HG02763 (cell line): ENCODE measurements around the gene POU6F2.
"Not testable (repeated sequence)": the region's sequence is repeated elsewhere in the genome, so short reads cannot be mapped to it uniquely, and the experiment has no call there.

Experiments used
- ATAC-seq: cut with Tn5 transposase; IDR thresholded peaks from one replicate; pipeline ENCODE4 v1.9.1; 2021; ENCODE audit warnings: mild to moderate bottlenecking, moderate library complexity; ENCODE audit not compliant: unreplicated experiment

POU6F2 gene

DNA sequence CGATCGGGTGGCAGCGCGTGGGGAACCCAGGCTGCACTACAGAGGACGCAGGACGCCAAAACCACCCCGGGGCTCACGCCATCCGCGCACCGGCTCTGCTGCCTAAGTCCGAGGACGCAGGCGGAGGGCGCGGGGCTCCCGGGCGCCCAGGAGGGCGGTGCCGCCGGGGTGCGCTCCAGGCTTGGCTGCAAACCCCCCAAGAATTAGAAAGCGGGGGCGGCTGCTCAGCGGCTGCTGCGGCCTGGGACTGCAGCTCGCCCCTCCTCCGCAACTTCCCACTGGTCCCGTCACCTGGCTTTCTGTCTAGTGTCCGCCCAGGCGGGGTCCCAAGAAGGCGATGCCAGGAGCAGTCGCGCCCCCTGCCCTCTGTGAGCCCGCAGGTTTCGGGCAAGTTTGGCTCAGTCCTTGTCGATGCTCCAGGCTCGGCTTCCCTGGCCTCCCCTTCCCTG lies 1.7 kb upstream of the POU6F2 start:
- ATAC-seq, result no peak

DNA sequence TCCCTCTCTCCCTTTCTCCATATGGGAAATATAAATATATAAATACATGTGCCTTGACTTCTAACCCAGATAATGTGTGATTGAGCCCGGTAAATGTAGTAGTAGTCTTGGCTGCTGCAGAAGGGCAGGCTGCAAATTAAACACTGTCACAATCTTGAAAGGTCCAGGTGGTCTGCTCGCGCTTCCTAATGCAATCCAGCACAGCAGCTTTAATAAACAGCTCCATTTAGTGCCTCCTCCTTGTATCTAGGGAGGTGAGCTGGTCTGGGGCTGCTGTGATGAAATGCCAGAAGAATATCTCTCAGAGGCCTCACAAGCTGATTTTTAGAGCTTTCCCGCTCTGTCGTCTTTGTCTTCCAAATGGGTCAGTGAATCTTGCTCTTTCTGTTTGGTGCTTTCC lies 782 bp downstream of the POU6F2 start:
- no peak for ATAC-seq

DNA sequence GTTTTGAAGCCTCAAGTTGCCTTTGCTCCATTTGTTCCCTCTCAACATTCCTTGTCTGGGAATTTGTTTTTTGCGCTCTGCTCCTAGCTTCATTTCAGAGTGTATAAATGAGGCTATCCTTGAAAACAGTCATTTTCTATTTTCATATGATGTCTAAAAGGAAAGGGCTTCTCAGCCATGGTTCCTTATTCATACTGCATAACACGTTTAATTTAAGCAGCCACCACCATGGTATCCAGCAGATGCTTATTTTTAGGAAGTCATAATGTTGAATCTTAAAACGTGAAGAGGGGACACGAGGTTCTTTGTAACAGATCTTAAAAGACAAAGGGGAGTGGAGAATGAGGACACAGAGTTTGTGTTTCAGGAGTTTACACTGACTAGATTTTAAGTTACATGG lies 14.5 kb downstream of the POU6F2 start:
- no peak for ATAC-seq

DNA sequence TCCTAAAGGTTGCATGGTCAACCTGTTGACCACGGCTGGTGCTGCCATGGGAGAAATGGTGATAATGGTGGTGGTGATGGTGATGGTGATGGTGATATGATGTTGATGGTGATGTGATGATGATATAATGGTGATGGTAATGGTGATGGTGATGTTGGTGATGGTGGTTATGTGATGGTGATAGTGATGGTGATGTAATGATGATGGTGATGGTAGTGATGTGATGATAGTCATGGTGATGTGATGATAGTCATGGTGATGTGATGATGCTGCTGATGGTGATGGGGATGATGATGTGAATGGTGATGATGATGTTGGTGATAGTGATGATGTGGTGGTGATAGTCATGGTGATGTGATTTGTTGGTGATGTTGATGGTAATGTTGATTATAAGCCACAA lies 23.9 kb downstream of the POU6F2 start:
- ATAC-seq, result no peak

DNA sequence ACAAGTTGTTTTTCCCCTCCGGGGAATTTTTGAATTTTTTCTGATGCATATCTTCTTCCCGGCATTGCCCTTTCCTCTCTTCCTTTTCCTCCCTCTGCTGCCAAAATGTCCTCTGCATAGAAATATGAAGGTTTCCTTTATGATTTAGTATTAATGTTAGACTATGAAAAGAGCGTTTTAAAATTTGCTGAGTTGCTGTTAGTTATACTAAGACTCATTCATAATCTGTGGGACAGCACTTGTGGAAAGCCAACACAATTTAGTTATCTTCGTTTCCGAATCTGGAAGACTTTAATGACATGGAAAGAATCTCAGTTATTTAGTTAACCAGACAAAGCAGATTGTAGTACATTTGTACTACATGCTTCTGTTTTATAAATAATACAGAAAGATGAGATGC lies 25.0 kb downstream of the POU6F2 start:
- ATAC-seq, result no peak

DNA sequence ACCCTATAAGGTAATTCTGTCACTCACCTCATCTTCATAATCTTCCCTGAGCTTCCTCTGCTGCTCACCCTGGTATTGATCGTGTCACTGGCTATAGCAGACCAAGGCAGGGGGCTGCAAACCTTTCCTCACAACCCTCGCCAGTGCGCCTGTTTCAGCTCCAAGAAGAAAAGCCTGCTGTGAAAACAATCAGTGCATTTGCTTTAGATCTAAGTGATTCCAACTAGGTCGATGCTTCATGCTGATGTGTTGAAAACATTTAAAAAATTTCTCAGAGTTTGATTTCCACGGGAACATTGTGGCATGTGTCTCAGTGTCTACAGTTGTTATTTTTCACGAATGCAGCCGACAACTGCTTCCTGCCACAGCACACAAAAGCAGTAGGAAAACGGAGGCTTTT lies 27.3 kb downstream of the POU6F2 start:
- no peak for ATAC-seq

DNA sequence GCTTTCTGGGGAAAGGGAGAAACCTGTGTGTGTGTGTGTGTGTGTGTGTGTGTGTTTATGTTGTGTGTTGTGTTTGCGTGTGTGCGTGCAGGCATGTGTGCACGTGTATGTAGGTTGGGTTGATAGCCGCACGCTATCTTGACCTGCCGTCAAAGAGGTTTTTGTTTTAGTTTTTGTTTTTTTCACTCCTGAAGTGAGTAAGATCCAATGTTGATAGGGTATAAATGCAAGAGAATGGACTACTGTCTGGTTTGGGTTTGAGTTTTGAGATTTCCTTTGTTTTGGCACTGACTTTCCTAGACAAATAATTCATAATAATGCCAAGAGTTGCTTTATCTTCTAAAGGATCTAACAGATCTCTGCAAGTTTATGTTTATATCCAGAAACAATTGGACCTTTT lies 27.8 kb downstream of the POU6F2 start:
- ATAC-seq, result no peak

DNA sequence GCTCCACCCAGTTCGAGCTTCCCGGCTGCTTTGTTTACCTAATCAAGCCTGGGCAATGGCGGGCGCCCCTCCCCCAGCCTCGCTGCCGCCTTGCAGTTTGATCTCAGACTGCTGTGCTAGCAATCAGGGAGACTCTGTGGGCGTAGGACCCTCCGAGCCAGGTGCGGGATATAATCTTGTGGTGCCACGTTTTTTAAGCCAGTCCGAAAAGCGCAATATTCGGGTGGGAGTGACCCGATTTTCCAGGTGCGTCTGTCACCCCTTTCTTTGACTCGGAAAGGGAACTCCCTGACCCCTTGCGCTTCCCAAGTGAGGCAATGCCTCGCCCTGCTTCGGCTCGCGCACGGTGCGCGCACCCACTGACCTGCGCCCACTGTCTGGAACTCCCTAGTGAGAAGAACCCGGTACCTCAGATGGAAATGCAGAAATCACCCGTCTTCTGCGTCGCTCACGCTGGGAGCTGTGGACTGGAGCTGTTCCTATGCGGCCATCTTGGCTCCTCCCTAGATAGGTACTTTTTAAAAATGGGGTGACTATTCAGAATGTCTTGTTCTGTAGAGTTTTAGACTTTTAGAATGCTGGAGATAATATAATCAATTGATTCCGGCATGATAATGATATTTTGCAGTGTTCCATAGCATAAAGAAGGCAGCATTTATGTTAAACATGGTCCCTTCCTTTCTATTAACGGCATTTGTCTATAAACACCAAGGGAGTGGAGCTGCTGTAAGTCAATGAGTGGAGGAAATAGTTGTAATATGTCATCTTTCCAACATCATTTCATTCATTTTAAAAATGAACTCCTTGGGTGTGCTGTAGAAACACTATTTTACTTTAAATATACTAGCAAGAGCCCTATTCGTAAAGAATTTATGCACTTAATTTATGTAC lies 35.6 kb downstream of the POU6F2 start:
- not testable (repeated sequence) for ATAC-seq

DNA sequence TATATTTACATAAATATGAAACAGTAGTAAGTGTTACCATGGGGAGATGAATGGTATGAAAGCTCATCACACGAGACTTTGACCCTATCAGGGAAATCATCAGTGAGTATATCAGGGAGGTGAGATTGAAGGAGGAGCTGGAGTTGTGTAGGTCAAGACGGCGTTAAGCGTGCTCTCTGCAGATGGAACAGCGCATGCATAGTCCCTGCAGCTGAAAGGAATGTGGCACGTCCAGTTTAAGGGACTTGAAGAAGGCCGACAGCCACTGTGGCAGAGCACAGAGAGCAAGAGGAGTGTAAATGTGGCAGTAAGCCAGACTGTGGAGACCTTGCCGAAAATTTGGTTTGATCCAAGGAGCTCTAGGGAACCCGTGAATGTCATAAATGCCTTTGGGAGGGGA lies 38.9 kb downstream of the POU6F2 start:
- ATAC-seq, result no peak

DNA sequence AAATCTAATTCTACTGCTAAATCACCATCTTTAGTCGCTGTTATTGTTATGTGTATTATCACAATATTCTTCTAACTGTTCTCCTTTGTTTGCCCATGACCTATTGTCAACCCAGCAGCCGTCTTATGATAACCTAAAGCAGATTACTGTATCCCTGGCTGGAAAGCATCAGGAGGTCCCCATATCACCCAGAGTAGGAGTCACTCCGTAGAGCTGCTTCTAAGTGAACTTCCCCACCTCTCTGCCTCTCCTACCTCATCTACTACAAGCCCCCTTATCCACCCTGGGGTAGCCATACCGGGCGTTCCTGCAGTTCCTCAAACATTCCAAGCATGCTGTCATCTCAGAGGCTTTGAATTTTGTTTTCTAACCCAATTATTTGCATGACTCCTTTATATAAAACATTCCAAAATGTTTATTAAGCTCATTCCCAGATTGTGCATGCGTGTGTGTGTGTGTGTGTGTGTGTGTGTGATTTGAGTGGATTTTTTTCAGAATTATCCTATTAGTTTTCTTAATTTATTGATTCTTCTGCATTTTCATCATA lies 39.7 kb downstream of the POU6F2 start:
- no peak for ATAC-seq

DNA sequence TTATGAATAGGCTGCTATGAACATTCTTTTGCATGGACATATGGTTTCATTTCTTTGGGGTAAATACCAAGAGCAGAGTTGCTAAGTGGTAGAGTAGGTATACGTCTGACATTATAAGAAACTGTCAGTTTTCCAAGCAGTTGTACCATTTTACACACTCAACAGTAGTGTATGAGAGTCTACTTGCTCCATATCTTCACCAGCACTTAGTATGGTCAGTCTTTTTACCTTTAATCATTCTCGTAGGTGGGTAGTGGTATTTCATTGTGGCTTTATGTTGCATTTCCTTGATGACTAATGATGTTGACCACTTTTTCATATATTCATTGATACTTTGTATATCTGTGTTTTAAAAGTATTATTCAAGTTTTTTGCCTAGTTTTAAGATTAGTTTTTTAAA lies 45.1 kb downstream of the POU6F2 start:
- no peak for ATAC-seq

DNA sequence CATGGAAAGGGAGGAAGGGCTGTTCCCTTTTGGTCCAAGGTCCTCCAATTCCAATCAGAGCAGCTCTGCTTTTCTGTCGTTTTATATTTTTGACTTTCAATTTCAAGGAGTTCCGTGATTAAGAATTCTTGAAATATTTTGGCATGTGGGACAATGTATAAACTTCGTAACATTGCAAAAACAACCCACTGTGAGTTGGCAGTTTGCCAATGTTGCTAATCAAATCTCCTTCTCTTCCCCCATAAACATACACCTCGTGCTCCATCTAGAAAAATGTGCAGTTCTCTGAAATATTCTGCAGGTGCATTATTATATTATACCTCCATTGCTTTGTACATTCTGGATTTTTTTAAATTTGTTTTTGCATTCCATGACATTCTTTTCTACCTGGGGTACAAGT lies 49.8 kb downstream of the POU6F2 start:
- no peak for ATAC-seq

DNA sequence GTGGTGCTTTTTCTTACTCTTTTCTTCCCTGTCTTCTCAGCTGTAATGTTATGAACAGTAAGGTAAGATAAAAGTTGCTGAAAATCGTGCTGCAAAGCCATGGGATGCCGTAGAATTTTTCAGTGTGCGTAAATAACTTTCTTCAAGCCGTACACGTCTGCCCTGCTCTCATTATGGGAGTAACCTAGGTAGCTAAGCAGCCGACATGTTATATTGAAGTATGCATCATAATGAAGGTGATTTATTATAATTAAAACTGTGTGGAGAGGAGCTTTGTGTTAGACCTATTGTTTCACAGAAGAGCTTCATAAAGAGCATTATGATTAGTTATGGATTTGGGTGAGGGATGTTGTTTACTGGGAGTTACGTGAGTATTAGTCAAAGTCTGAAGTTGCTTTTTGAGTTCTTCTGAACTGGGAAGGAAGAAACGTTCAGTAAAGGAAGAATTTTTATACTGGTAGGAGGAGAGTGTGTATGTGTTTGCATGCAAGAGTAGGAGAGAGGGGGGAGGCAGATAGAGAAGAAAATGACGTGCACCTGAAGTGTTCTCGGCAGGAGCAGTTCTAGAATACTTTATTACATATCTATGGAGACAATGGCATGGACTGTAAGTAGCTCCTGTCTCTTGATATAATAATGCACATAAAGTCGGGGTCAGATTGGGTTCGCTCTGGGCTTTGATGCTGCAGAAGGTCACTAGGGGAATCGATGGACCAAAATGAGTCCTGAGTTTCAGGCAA lies 56.3 kb downstream of the POU6F2 start:
- ATAC-seq, result no peak

DNA sequence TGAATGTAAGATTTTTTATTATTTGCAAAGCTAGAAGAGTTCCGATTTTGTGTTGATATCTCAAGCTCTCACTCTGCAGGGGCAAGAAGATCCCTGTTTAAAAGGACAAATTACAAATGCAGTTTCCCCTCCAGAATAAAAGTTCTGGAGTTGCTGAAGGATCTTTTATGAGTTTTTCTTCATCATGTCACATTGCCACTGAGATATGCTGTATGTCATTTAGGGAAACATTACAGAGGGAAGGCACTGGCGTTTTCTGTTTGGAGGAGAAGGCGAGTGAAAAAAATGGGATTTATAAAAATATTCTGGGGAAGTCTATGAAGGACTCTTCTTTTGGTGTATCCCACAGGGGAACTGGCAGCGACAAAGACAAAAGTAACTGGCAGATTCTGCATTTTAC lies 57.4 kb downstream of the POU6F2 start:
- ATAC-seq, result no peak

DNA sequence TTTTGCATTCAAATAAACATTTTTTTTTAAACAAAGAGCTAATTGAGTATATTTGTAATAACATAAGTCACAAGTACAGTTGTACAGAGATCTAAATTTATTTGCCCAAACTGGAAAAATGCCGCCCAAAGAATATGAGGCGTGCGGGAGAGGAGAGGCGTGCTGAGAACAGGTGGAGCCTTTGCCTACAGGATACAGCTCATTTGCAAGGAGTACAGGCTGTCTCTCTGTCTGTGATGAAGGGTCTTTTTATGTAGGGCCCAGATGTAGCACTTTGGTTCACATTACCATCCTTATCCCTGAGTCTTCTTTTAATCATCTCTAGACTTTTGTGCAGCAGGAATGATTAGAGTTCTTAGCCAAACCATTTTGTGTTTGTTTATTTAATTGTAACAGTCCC lies 58.2 kb downstream of the POU6F2 start:
- ATAC-seq, result no peak

DNA sequence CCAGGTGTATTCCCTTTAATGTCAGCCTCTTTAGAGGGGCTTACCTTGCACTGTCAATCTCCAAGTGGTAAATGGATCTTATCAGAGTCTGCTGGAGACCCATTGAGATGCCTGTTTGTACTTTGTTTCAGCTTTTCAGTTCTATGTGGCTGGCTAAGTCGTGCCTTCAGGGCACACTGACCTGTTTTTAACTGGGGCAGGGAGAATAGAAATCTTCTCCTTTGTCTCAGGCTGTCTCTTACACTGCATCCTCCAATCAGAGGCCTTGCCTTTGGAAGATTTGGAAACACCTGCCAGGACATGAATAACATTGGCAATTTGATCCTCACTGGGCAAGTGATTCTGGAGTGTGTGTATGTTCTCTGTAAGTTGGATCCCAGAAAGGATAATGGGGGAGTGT lies 65.0 kb downstream of the POU6F2 start:
- no peak for ATAC-seq

DNA sequence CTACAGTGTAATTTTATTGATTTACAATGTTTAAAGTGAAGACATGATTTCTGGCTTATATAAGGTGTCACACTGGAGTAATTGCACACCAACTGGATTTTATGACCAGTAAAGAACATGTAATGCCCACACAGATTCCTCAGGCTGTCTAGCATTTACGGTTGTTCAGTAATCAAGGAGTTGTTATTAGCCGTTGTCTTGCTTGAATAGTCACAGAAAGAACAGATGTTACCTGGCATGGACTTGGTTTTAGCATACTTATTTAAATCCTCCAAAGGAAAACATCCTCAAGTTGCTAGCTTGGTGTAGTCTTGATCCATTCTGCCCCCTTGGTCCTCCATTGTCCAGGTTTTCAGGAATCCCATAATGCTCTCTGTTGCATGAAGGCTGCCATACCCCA lies 65.8 kb downstream of the POU6F2 start:
- ATAC-seq, result no peak

DNA sequence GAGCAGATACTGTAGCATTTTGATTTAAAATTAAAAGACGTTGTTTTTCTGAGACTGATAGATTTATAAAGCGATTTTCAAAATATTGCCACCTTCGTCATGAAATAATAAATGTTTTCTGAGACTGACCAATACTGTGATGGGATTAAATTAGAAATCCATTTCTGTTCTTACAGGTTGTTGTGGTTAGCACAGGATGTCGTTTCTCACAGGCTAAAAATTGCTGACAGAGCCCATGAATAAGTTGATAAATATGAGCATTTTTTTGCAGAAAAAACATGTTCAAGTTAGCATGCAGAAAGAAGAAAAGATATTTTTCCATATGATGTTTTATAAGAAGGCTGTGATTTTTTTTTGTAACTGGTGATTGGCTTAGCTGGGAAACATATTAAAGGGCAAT lies 66.8 kb downstream of the POU6F2 start:
- ATAC-seq, result no peak

DNA sequence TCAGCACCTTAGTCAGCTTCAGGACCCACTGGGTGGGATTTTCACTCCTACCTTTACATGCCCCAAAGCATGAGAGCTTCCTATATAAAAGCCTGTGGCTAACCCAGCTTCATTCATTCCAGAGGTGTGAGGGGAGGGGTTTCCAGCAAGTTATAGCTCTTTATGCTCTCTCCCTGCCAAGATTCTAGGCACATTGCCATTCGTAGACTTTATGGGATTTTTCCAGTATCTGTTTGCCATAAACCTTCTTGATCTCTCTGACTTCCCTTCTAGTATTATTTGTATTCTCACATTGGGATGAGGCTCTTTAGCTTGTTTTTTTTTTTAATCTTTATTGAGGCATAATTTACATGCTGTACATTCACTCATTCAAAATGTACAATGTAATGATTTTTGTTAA lies 67.5 kb downstream of the POU6F2 start:
- no peak for ATAC-seq

DNA sequence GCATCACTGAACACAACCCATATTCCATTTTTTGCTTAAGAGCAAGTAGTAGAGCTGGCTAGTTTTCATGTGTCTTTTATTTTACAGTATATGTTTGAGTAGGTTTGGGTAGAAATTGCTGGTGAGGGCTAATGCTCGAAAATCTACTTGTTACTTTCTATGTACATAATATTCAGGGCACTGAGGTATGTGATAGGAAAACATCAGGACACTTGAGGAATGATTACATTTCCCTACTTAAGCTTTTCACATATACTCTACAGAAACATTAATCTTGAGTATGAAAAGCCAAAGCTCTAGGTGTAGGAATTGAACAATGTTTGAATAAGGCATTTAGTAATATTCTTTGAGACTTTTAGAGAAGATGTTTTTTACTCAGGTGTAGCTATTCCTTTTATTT lies 73.6 kb downstream of the POU6F2 start:
- no peak for ATAC-seq

DNA sequence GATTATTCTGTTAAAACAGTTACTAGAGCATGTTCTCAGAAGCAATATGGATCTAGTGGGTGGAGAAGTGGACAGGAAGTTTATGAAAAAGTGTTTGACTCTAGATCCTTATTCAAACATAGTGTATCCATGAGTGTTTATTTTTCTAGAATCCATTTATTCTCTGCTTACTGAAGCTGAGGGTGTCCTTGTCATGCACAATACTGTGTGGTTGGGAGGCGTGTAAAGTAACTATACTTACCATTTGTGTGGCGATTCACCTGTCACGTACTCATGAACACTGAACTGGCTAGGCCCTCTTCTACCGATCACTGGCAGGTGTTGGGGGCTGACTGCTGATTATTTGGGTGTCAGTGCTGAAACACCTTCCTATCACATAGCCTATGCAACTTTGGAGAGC lies 74.0 kb downstream of the POU6F2 start:
- no peak for ATAC-seq

DNA sequence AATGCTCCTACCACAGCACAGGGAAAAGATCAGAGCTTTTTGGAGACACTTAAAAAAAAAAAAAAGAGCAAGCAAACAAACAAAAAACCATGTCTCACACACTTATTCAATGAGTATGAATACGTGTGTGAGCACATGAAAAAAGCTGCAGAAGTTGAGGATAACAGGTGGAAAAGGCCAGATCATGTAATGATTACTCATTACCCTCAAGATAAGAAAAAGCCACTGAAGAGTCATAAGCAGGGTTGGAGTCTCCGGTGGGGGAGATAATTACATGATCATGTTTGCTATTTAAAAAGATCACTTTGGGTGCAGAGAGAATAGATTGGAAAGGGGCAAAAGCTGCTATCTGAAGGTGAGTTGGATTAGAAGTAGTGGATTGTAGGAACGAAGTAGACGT lies 77.0 kb downstream of the POU6F2 start:
- no peak for ATAC-seq
